ENCODE results near the gene SCART1. TPM values are rescaled to one million over a fixed set of nuclear protein-coding genes. Genes with fewer than 3 reads are reported as not detected.
"Not testable (repeated sequence)": the region's sequence is repeated elsewhere in the genome, so short reads cannot be mapped to it uniquely, and the experiment has no call there.

Gene SCART1
- total RNA-seq, 6 experiments from 2014 or later: 0.18 to 1.6 (median 0.33) TPM

GRCh38 chr10:133422807-133423771 is 30.7 kb upstream of the SCART1 start:
- intact Hi-C loops (cut with DNase I): loop anchor here in 1 of 2 donors (10.0 kb wide), 1 partner anchor 152 kb away; no protein-coding TSS in a partner anchor
- H3K27me3 ChIP-seq: no peaks in the 10 kb centered on the region
- H3K9me3 ChIP-seq: no peaks in the 10 kb centered on the region
- TF ChIP-seq CTCF (IDR thresholded peaks at IDR 0.05): no peak
- peak in 1 of 3 donors; percentile 50 for DNase-seq
- peak; percentile 13 to 31 (median 28) for ATAC-seq
- H3K36me3 ChIP-seq: no peaks in the 10 kb centered on the region
- no peaks in the 10 kb centered on the region for H3K4me1 ChIP-seq
- 51% methylated on average over 5 of the region's 88 CpGs for WGBS (ENCODE audit: insufficient coverage, low coverage, low lambda C conversion rate, missing lambda C conversion rate)
- no peak overlapping the region for H3K4me3 ChIP-seq
- H3K27ac ChIP-seq: no peak overlapping the region

- peak in 1 of 4 donors; percentile 14 for ATAC-seq
- H3K9me3 ChIP-seq, H3K27ac ChIP-seq, H3K4me3 ChIP-seq, DNase-seq, H3K36me3 ChIP-seq, H3K4me1 ChIP-seq, H3K27me3 ChIP-seq: not testable (repeated sequence)
- intact Hi-C loops (cut with DNase I): loop anchor here in 1 of 2 donors (10.0 kb wide), 1 partner anchor 151 kb away; no protein-coding TSS in a partner anchor
- WGBS (ENCODE audit: insufficient coverage, low coverage, low lambda C conversion rate, missing lambda C conversion rate): no CpG with 5 or more reads among the region's 46 CpGs
Measured at GRCh38 chr10:133424102-133424501, 29.6 kb upstream of the SCART1 start.

- H3K36me3 ChIP-seq, H3K27ac ChIP-seq, H3K4me3 ChIP-seq, H3K4me1 ChIP-seq, DNase-seq, H3K27me3 ChIP-seq, H3K9me3 ChIP-seq, ATAC-seq: not testable (repeated sequence)
- no CpG with 5 or more reads among the region's 37 CpGs for WGBS (ENCODE audit: insufficient coverage, low coverage, low lambda C conversion rate, missing lambda C conversion rate)
- intact Hi-C loops (cut with DNase I): loop anchor here in 1 of 2 donors (10.0 kb wide), 1 partner anchor 150 kb away; no protein-coding TSS in a partner anchor
Measured at GRCh38 chr10:133424601-133425000, 29.1 kb upstream of the SCART1 start, which contains the start of gene SPRN. TSS of gene SPRN (minus strand) at chr10:133424625. CDS start at chr10:133423681, 944 bp downstream.

DNA sequence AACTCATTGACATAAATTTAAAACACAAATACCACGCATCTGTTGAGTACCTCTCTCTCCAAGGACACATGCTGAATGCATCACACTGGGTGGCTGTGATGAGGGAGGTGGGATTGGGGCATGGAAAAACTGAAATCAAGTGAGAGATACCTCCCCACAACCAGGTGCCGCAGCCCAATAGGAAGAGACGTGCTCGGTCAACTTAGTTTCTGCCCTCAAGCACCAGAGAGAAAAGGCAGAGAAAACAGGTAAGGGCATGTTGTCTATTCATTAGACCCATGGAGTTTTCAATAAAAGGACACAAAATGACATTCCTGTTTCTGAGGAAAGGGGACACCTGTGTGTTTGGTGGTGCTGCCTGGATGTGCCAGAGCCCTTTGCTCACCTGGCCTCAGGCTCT is 24.2 kb upstream of the SCART1 start:
- H3K9me3 ChIP-seq, ATAC-seq, H3K36me3 ChIP-seq, DNase-seq, H3K4me3 ChIP-seq, H3K27ac ChIP-seq, H3K27me3 ChIP-seq, H3K4me1 ChIP-seq: not testable (repeated sequence)
- intact Hi-C loops (cut with DNase I): loop anchor here in 1 of 2 donors (10.0 kb wide), 1 partner anchor 145 kb away; no protein-coding TSS in a partner anchor
- WGBS (ENCODE audit: insufficient coverage, low coverage, low lambda C conversion rate, missing lambda C conversion rate): 43% methylated on average over 1 of the region's 4 CpGs

DNA sequence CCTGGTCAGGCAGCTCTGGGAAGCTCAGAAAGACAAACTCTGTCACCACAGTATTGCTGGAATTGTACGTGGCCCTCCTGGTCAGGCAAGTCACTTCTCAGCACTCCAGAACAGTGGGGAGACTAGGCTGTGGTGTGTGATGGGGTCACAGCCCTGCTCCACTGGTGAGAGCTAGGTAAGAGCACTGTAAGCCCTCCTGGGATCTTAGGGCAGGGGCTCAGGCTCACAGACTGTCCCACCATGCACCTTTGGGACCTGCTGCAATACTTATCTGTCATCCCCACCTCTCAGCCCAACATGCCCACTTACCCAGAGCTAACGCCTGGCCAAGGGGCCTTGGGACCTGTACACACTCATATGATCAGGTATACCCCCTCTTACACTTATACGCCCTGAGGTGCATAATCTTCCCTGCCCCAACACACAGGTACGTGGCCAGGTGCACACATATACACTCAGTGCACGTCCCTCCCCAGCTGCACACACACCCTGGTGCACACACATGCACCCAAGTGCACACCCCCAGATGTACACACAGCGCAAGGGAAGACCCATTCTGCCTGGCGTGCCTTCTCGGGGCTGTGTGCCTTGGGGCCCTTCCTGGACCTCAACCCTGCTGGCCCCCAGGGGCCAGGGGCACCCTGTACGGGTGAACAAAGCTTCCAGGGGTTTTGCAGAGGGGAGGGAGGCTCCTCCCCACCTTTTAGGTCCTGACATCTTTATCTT is 21.7 kb upstream of the SCART1 start:
- DNase-seq; H3K36me3 ChIP-seq; H3K27ac ChIP-seq; H3K9me3 ChIP-seq; H3K27me3 ChIP-seq; intact Hi-C loops (cut with DNase I); H3K4me3 ChIP-seq; H3K4me1 ChIP-seq: not testable (repeated sequence)
- WGBS (ENCODE audit: insufficient coverage, low coverage, low lambda C conversion rate, missing lambda C conversion rate): 57% methylated on average over 5 of the region's 9 CpGs
- ATAC-seq: peak in 2 of 4 donors; percentile 21 to 41

DNA sequence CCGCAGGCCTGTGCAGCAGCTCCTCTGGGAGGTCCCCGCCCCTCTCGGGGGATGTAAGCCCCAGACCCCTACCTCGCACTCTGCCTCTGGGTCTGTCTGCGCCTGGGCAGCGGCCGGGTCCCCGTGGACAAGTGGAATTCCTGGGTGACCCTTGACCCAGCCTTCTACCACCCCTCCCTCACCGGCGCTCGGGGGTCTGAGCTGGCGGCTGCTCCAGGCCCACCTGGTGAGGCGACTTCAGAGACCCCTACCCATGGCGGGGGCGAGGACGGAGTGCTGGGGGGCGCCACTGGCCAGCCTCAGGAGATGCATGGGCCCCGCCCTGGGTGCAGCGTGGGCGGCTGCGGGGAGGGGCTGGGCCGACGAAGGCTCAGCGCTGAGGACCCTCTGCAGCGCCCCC is 21.0 kb upstream of the SCART1 start:
- ATAC-seq: peak in 2 of 4 donors; percentile 9 to 34
- H3K4me3 ChIP-seq; H3K9me3 ChIP-seq; H3K4me1 ChIP-seq; DNase-seq; H3K36me3 ChIP-seq; intact Hi-C loops (cut with DNase I); H3K27ac ChIP-seq; H3K27me3 ChIP-seq: not testable (repeated sequence)
- WGBS (ENCODE audit: insufficient coverage, low coverage, low lambda C conversion rate, missing lambda C conversion rate): no CpG with 5 or more reads among the region's 25 CpGs

Data from right lobe of liver (tissue), 6 donors.